ENCODE measurements around the gene TARDBP.
"Not testable (repeated sequence)": the region's sequence is repeated elsewhere in the genome, so short reads cannot be mapped to it uniquely, and the experiment has no call there.

Gene TARDBP

DNA sequence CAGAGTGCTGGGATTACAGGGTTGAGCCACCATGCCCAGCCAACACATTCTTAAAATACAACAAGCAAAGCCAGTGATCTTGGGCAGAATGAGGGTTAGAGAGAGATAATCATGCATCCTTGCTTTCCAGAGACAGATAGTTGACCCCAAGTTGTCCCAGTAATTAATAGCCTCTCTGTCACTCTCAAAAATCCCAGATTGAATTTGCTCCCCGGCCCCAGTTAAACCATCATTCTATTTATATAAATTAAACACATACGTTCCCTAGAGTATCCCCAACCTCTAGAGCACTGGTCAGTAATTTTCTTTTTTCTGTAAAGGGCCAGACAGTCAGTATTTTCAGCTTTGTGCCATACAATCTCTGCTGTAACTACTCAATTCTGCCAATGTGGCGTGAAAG is 16.4 kb upstream of the TARDBP start:
- DNase-seq = no peak

DNA sequence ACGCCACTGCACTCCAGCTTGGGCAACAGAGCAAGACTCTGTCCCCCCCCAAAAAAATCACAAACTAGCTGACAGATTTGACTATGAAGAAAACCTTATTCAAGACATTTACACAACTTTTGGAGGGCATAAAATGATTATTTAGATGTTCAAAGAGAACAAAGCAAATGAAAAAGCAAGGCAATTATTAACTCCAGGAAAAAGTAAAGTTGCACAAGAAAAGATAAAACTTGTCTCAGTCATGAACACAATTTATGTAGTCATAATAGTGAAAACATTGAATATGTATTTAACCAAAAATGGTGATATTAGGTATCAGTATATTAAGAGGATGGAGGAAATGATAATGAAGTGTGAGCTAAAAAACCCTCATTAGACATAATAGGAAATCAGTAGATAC is 11.9 kb upstream of the TARDBP start:
- DNase-seq = no peak

- no peak for DNase-seq
Measured at GRCh38 chr1:11013160-11013531, 692 bp downstream of the TARDBP start.

DNA sequence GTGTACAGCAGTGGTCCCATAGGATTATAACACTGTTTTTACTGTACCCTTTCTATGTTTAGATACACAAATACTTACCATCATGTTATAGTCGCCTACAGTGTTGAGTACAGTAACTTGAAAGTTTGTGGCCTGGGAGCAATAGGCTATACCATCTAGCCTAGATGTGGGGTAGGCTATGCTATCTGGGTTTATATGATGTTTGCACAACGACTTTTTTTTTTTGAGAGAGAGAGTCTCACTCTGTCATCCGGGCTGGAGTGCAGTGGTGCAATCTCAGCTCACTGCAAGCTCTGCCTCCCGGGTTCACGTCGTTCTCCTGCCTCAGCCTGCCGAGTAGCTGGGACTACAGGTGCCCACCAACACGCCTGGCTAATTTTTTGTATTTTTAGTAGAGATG is 6.9 kb downstream of the TARDBP start:
- DNase-seq = not testable (repeated sequence)

GRCh38 chr1:11019971-11020370 is 7.5 kb downstream of the TARDBP start:
- no peak for DNase-seq

DNA sequence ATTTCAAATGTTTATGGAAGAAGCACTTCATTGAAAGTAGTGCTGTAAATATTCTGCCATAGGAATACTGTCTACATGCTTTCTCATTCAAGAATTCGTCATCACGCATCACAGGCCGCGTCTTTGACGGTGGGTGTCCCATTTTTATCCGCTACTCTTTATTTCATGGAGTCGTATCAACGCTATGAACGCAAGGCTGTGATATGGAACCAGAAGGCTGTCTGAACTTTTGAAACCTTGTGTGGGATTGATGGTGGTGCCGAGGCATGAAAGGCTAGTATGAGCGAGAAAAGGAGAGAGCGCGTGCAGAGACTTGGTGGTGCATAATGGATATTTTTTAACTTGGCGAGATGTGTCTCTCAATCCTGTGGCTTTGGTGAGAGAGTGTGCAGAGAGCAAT is 10.7 kb downstream of the TARDBP start:
- DNase-seq = no peak

DNA sequence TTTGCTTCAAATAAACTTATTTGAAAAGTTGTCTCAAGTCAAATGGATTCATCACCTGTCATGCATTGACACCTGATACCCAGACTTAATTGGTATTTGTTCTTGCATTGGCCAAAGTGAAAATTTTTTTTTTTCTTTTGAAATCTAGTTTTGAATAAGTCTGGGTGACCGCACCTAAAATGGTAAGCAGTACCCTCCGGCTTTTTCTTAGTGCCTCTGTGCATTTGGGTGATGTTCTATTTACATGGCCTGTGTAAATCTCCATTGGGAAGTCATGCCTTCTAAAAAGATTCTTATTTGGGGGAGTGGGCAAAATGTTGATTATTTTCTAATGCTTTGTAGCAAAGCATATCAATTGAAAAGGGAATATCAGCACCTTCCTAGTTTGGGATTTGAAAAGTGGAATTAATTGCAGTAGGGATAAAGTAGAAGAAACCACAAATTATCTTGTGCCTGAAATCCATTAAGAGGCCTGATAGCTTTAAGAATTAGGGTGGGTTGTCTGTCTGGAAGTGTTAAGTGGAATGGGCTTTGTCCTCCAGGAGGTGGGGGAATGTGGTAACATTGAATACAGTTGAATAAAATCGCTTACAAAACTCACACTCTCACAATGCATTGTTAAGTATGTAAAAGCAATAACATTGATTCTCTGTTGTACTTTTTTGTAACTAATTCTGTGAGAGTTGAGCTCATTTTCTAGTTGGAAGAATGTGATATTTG is 11.9 kb downstream of the TARDBP start:
- no peak for DNase-seq

GRCh38 chr1:11024874-11025203 is 12.4 kb downstream of the TARDBP start:
- no peak for DNase-seq

DNA sequence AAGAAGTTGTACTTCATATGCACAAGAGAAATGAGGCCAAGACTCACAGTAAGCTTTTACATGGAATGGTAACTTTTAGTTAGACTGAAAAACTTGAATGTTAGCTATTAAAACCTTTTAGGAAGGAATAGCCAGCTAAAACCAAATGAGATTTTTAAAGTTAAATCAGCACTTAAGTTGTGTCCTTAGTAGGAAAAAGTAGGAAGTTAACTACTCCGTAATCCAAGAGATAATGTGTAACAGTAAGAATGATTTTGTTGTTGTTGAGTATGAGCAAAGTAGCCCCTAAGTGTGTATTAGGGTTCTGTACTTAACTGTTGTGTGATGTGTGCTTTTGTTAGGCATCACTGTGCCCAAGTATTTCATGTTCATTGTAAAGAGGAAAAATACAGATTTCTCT is 13.2 kb downstream of the TARDBP start:
- DNase-seq = no peak

DNA sequence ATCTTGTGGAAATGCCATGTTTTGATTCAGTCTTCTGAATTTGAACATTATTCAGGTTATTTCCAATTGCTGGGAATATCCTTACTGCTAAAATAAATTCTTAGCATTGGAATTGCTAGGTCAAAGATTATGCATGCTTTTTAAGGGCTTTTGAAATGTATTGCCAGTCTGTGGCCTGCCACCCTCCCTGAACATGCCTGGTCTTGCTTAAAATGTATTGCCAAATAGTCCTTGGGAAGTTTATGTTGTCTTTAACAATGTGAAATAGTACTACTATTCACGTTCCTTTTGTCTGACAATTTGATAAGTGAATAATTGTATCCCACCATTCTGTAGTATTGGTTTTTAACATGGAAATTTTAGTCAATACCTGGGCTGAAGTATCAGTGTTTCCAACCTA is 13.6 kb downstream of the TARDBP start:
- DNase-seq = no peak

DNA sequence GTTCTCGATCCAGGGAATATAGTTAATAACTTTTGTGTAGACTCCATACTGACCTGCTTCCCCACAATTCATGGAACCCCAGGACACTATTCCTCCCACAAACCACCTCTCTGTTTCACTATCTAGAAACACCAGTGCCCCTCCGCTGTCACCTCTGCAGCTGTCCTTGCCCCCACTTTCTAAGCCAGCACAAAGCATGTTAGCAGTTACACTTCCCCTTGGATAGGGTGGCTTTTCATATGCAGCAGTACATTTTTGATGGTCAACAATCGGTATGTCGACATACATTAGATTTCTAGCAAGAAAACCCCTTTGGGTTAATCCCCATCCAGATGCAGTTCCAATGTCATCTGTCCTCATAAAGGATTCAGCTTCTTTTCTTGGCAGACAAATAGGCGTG is 14.4 kb downstream of the TARDBP start:
- DNase-seq = no peak

DNA sequence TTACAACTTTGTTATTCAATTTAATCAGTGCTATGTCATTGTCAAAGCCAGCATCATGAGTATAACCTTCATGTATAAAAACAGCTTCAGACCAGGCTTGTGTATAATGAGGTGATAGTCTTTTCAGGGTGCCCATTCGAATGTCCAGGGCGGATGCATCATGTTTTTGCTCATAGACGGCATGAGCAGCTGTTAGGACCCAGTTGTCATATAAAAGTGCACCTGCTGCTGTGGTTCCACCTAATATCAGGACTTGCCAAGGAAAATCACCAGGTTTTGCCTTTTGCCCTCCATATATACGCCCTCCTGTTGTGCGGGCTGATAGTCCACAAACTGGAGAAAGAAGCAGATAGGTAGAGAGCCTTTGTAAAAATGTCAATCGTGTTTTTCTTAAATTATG is 14.9 kb downstream of the TARDBP start:
- no peak for DNase-seq

DNA sequence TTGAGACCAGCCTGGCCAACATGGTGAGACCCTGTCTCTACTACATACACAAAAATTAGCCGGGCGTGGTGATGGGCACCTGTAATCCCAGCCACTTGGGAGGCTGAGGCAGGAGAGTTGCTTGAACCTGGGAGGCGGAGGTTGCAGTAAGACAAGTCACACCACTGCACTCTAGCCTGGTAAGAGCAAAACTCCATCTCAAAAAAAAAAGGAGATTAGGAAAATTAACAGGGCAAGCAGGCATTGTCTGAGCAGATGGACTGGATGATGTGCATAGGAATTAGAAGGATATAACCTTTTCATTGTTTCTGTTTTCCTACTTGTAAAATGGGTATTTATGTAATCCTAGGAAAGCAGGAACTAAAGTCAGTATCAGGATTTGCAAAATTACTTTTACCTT is 15.6 kb downstream of the TARDBP start:
- no peak for DNase-seq

GRCh38 chr1:11030865-11031264 is 18.4 kb downstream of the TARDBP start:
- DNase-seq = no peak

- no peak for DNase-seq
Measured at GRCh38 chr1:11031624-11032262, 19.3 kb downstream of the TARDBP start.

- not testable (repeated sequence) for DNase-seq
Measured at GRCh38 chr1:11037019-11037739, 24.7 kb downstream of the TARDBP start.

DNA sequence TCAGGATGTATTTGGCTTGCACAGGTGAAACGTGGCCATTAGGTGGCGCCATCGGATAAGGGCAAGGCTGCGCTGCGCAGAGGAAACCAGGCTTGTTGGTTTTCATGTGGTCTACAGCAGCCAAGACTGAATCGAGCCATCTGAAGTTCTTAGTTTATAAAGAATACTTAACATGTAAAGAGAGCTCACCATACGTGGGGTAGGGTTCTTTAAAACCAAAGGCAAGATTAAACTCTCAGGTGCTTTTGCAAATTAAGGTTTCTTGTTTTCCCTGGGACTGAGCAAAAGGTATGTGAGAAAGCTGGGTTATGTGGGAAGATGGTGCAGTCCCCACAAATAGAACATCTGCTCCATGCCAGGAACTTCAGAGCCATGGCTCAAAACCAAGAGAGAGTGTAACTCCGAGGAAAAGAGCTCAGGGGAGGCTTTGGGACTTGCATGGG is 25.3 kb downstream of the TARDBP start:
- DNase-seq = peak; percentile 53

DNA sequence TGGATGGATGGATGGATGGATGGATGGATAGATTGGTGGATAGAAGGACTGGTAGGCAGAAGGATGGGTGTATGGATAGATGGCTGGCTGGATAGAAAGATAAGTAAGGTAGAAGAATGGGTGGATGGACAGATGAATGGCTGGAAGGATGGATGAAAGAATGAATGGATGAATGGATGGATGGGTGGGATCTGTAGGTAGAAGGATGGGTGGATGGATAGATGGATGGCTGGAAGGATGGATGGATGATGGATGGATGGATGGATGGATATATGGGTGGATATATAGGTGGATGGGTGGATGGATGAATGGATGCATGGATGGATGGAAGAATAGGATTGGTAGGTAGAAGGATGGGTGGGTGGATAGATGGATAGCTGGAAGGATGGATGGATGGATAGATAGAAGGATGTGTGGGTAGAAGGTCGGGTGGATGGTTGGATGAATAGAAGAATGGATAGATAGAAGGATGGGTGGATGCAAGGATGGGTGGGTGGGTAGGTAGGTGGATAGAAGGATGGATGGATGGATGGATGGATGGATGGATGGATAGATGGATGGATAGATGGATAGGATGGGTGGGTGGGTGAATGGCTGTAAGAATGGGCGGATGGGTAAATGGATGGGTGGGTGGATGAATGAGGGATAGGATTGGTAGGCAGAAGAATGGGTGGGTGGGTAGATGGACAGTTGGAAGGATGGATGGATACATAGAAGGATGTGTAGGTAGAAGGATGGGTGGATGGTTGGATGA is 27.1 kb downstream of the TARDBP start:
- no peak for DNase-seq

DNA sequence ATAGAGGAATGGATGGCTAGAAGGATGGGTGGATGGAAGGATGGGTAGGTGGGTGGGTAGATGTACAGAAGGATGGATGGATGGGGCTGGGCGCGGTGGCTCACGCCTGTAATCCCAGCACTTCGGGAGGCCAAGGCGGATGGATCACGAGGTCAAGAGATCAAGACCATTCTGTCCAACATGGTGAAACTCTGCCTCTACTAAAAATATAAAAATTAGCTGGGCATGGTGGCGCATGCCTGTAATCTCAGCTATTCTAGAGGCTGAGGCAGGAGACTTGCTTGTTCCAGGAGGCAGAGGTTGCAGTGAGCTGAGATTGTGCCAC is 27.6 kb downstream of the TARDBP start:
- DNase-seq = not testable (repeated sequence)

GRCh38 chr1:11041048-11041447 is 28.6 kb downstream of the TARDBP start:
- DNase-seq = no peak

GRCh38 chr1:11042065-11042464 is 29.6 kb downstream of the TARDBP start:
- no peak for DNase-seq

DNA sequence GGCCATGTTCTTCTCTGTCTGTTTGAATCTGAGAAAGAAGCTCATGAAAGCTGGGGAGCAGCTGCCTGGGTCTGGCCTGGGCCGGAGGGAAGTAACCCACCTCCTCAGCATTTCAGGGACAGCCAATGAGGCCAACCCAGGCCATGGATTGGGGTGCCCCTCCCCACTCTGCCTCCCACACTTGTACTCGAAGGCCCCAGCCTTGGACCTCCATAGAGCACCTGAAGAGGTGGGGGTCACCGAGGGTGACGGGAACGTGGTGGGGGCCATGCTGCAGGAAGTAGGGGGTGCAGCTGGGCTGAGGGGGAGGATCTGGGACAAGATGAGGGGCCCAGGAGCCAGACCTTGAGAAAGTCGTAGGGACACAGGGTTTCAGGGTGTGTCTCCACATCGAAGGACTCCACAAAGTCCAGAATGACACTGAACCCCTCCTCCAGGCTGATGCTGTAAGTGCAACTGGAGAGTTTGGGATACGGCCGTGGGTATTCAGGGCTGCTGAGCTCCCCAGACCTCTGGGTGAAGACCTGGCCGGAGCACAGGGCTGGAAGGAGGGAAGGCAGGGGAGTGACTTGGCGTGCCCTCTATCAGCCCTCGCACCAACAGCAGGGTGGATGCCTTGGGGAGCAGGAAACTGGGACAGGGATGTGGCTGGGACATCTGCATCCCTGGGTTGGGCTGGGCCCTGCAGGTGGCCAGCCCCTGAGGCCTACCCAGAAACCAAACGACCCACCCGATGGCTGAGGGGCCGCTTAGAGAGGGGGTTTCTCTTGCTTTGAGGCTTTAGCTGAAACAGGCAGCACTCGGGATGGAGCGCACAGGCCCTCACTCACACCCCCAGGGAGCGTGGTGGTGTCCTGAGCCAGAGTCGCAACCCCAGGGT is 30.8 kb downstream of the TARDBP start:
- DNase-seq = no peak
